Activated CD8-positive, alpha-beta T cell treated with anti-CD3 and anti-CD28 coated beads for 36 hours (primary cell): ENCODE results near the gene ATXN1. TPM values are rescaled to one million over a fixed set of nuclear protein-coding genes. Genes with fewer than 3 reads are reported as not detected.
A peak's percentile ranks its signal among the peaks of the same experiment; 100 is the strongest.

Experiments
- ATAC-seq: fragments of 200-7000 bp; cut with Tn5 transposase; one replicate; pipeline ENCODE4 v1.10.0; 2021; ENCODE audit warnings: mild to moderate bottlenecking, moderate library complexity
- CTCF ChIA-PET: fragments of 350-600 bp; sonication (Branson Sonifier 250); formaldehyde crosslinking; loops from one replicate; lab custom pipeline; 2021; ENCODE audit warnings: antibody characterized with exemption; lab: Charles Lee
- POLR2A ChIA-PET: fragments of 350-600 bp; sonication (Branson Sonifier 250); formaldehyde crosslinking; loops from one replicate; lab custom pipeline; 2021; ENCODE audit warnings: antibody characterized with exemption; lab: Charles Lee
- DNase-seq: peaks from one replicate; pipeline ENCODE4 v3.0.0-alpha.2; 2020
- H3K27ac Mint-ChIP-seq: one replicate; pipeline ENCODE4 v1.8.0; 2021; ENCODE audit warnings: mild to moderate bottlenecking, mixed read lengths
- H3K27me3 Mint-ChIP-seq: one replicate; pipeline ENCODE4 v1.8.0; 2021; ENCODE audit warnings: mixed read lengths
- H3K36me3 Mint-ChIP-seq: one replicate; pipeline ENCODE4 v1.8.0; 2021; ENCODE audit warnings: low read depth, mixed read lengths
- H3K4me1 Mint-ChIP-seq: one replicate; pipeline ENCODE4 v1.8.0; 2021; ENCODE audit warnings: low read depth, mixed read lengths
- H3K4me3 Mint-ChIP-seq: one replicate; pipeline ENCODE4 v1.8.0; 2021; ENCODE audit warnings: mild to moderate bottlenecking, moderate library complexity, mixed read lengths
- H3K9me3 Mint-ChIP-seq: one replicate; pipeline ENCODE4 v1.8.0; 2021; ENCODE audit warnings: mixed read lengths
- CTCF ChIP-seq: fragments of 200-600 bp; IDR thresholded peaks from one replicate; pipeline ENCODE4 v1.8.0; 2022; ENCODE audit warnings: antibody characterized with exemption, mild to moderate bottlenecking
- intact Hi-C: fragments of 100-400 bp; cut with micrococcal nuclease; formaldehyde crosslinking; loops from one replicate; pipeline ENCODE4 v1.10.0; 2022
- total RNA-seq, 2 experiments: library from RNA; stranded (reverse); gene quantifications; one replicate each; pipeline ENCODE4 v1.2.3, GENCODE V29; 2021

ATXN1 gene
- total RNA-seq, 2 experiments from 2014 or later = 35.4 to 40.8 TPM

GRCh38 chr6:16679050-16679449 lies 82.2 kb downstream of the ATXN1 start:
- Mint-ChIP-seq H3K36me3 (peaks cover 48% of the 10 kb centered on the region), H3K27me3 (no peaks in the 10 kb centered on the region), H3K9me3 (peaks cover 2% of the 10 kb centered on the region), H3K4me1 (peaks cover 72% of the 10 kb centered on the region), H3K4me3 (no peak overlapping the region), H3K27ac (no peak overlapping the region)
- intact Hi-C loops = no loop called here
- POLR2A ChIA-PET = no interaction called here
- DNase-seq (no peak), ATAC-seq (no peak)
- TF ChIP-seq CTCF = no peak
- CTCF ChIA-PET = interaction anchor here (1.4 kb wide), 1 partner anchor 8 kb away, joined by 3 read pairs; no protein-coding TSS in a partner anchor

GRCh38 chr6:16677458-16677857 lies 83.8 kb downstream of the ATXN1 start:
- Mint-ChIP-seq H3K4me3 (no peak overlapping the region), H3K27me3 (no peaks in the 10 kb centered on the region), H3K4me1 (peaks cover 66% of the 10 kb centered on the region), H3K27ac (peak overlapping the region; percentile 32), H3K36me3 (peaks cover 40% of the 10 kb centered on the region), H3K9me3 (peaks cover under 1% of the 10 kb centered on the region)
- POLR2A ChIA-PET = interaction anchor here (0.6 kb wide), 1 partner anchor 58 kb away, joined by 3 read pairs; no protein-coding TSS in a partner anchor
- ATAC-seq = no peak
- CTCF ChIA-PET = interaction anchor here (1.0 kb wide), 1 partner anchor 346 kb away, joined by 3 read pairs; no protein-coding TSS in a partner anchor
- DNase-seq = peak; percentile 53
- no peak for TF ChIP-seq CTCF
- intact Hi-C loops = no loop called here

GRCh38 chr6:16676978-16677377 lies 84.3 kb downstream of the ATXN1 start:
- intact Hi-C loops = no loop called here
- ATAC-seq = no peak
- Mint-ChIP-seq H3K36me3 (peaks cover 38% of the 10 kb centered on the region), H3K4me1 (peaks cover 70% of the 10 kb centered on the region), H3K27me3 (no peaks in the 10 kb centered on the region), H3K4me3 (no peak overlapping the region), H3K27ac (peak overlapping the region; percentile 77), H3K9me3 (no peaks in the 10 kb centered on the region)
- ChIA-PET POLR2A (no interaction called here), CTCF (interaction anchor here (1.0 kb wide), 1 partner anchor 345 kb away, joined by 3 read pairs; no protein-coding TSS in a partner anchor)
- no peak for DNase-seq
- TF ChIP-seq CTCF = no peak

- DNase-seq (no peak), ATAC-seq (no peak)
- Mint-ChIP-seq H3K9me3 (no peaks in the 10 kb centered on the region), H3K36me3 (peaks cover 33% of the 10 kb centered on the region), H3K4me1 (peaks cover 69% of the 10 kb centered on the region), H3K27me3 (no peaks in the 10 kb centered on the region), H3K27ac (peak overlapping the region; percentile 77), H3K4me3 (no peak overlapping the region)
- no peak for TF ChIP-seq CTCF
- CTCF ChIA-PET = no interaction called here
- POLR2A ChIA-PET = no interaction called here
- intact Hi-C loops = no loop called here
These were observed 84.9 kb downstream of the ATXN1 start for GRCh38 chr6:16676376-16676775.

- peak overlapping the region; percentile 73 for H3K27ac Mint-ChIP-seq
- POLR2A ChIA-PET = interaction anchor here (1.2 kb wide), 1 partner anchor 86 kb away, joined by 4 read pairs; the partner anchor contains the start of gene ATXN1
- no peaks in the 10 kb centered on the region for H3K9me3 Mint-ChIP-seq
- H3K27me3 Mint-ChIP-seq = no peaks in the 10 kb centered on the region
- ATAC-seq (no peak), DNase-seq (no peak)
- intact Hi-C loops = no loop called here
- no peak for TF ChIP-seq CTCF
- H3K4me3 Mint-ChIP-seq = no peak overlapping the region
- H3K36me3 Mint-ChIP-seq = peaks cover 25% of the 10 kb centered on the region
- H3K4me1 Mint-ChIP-seq = peaks cover 70% of the 10 kb centered on the region
- CTCF ChIA-PET = no interaction called here
These were observed 86.4 kb downstream of the ATXN1 start for GRCh38 chr6:16674801-16675392.
